ENCODE results near the gene COMMD7.

DNA sequence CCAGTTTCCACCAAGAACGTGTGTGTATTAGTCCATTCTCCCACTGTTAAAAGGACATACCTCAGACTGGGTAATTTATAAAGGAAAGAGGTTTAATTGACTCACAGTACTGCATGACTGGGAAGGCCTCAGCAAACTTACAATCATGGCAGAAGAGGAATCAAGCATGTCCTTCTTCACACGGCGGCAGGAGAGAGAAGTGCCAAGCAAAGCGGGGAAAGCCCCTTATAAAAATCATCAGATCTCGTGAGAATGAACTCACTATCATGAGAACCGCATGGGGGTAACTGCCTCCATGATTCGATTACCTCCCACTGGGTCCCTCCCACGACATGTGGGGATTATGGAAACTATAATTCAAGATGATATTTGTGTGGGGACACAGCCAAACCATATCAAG lies 82.6 kb downstream of the COMMD7 start:
- TF ChIP-seq POLR2A (IDR thresholded peaks at IDR 0.05) (no peak), CTCF (IDR thresholded peaks at IDR 0.05) (no peak)
